Neutrophil (primary cell): ENCODE measurements around the gene PABPC3.

Source experiments
- H3K27ac ChIP-seq: fragments of 200-600 bp; sonication (generic); 2 replicates; pipeline ENCODE4 v1.5.1; 2016; ENCODE audit warnings: mild to moderate bottlenecking, moderate library complexity
- H3K27me3 ChIP-seq: fragments of 200-600 bp; sonication (generic); 2 replicates; pipeline ENCODE4 v1.6.0; 2016; ENCODE audit warnings: mild to moderate bottlenecking
- H3K36me3 ChIP-seq: fragments of 200-600 bp; sonication (generic); 2 replicates; pipeline ENCODE4 v1.5.1; 2017
- H3K4me1 ChIP-seq, 2 experiments: fragments of 200-600 bp in 1 of 2; sonication (generic) in 1 of 2; 1 replicate in 1 of 2; 2 replicates in 1 of 2; pipeline versions ENCODE4 v1.5.1 to v1.6.1; 2013 to 2016; ENCODE audit warnings: low read depth in 1 of 2, low read length in 1 of 2, mild to moderate bottlenecking in 1 of 2, moderate library complexity in 1 of 2; ENCODE audit not compliant: control insufficient read depth in 1 of 2, insufficient read depth in 1 of 2
- H3K4me3 ChIP-seq, 2 experiments: fragments of 200-600 bp in 1 of 2; sonication (generic) in 1 of 2; 1 replicate in 1 of 2; 2 replicates in 1 of 2; pipeline ENCODE4 v1.5.1; 2013 to 2016; ENCODE audit warnings: low read depth in 1 of 2, low read length in 1 of 2, mild to moderate bottlenecking in 1 of 2, moderate library complexity in 1 of 2
- H3K9me3 ChIP-seq: fragments of 200-600 bp; sonication (generic); 2 replicates; pipeline ENCODE4 v1.5.1; 2016
- CTCF ChIP-seq: fragments of 200-600 bp; sonication (generic); IDR thresholded peaks from 2 replicates; pipeline ENCODE4 v1.5.1; 2016; ENCODE audit warnings: antibody characterized with exemption

Gene PABPC3

GRCh38 chr13:25110956-25111584 is 15.1 kb downstream of the PABPC3 start:
- Histone ChIP-seq H3K27me3 (peaks cover 53% of the 10 kb centered on the region), H3K36me3 (no peaks in the 10 kb centered on the region), H3K9me3 (no peaks in the 10 kb centered on the region), H3K27ac (no peak overlapping the region), H3K4me1 (no peaks in the 10 kb centered on the region), H3K4me3 (no peak overlapping the region)
- no peak for TF ChIP-seq CTCF

GRCh38 chr13:25111585-25111956 is 15.6 kb downstream of the PABPC3 start:
- Histone ChIP-seq H3K36me3 (no peaks in the 10 kb centered on the region), H3K9me3 (no peaks in the 10 kb centered on the region), H3K27ac (no peak overlapping the region), H3K4me1 (no peaks in the 10 kb centered on the region), H3K27me3 (peaks cover 53% of the 10 kb centered on the region), H3K4me3 (no peak overlapping the region)
- TF ChIP-seq CTCF: no peak

- no peaks in the 10 kb centered on the region for H3K4me1 ChIP-seq
- H3K27me3 ChIP-seq: peaks cover 58% of the 10 kb centered on the region
- H3K36me3 ChIP-seq: no peaks in the 10 kb centered on the region
- H3K9me3 ChIP-seq: no peaks in the 10 kb centered on the region
- no peak for TF ChIP-seq CTCF
- H3K4me3 ChIP-seq: no peak overlapping the region
- no peak overlapping the region for H3K27ac ChIP-seq
Observed at GRCh38 chr13:25112695-25113255, 16.8 kb downstream of the PABPC3 start.

GRCh38 chr13:25114220-25114619 is 18.3 kb downstream of the PABPC3 start:
- Histone ChIP-seq H3K27me3 (peaks cover 66% of the 10 kb centered on the region), H3K4me3 (no peak overlapping the region), H3K27ac (no peak overlapping the region), H3K4me1 (no peaks in the 10 kb centered on the region), H3K36me3 (no peaks in the 10 kb centered on the region), H3K9me3 (no peaks in the 10 kb centered on the region)
- no peak for TF ChIP-seq CTCF

GRCh38 chr13:25116044-25116443 is 20.1 kb downstream of the PABPC3 start:
- H3K27ac ChIP-seq: no peak overlapping the region
- H3K36me3 ChIP-seq: no peaks in the 10 kb centered on the region
- no peaks in the 10 kb centered on the region for H3K4me1 ChIP-seq
- peaks cover 72% of the 10 kb centered on the region for H3K27me3 ChIP-seq
- H3K4me3 ChIP-seq: no peak overlapping the region
- H3K9me3 ChIP-seq: no peaks in the 10 kb centered on the region
- TF ChIP-seq CTCF: no peak
